Panc1 (cell line): Measurements from ENCODE around the gene CLDN2.

ENCODE experiments used
- CTCF ChIP-seq: fragments of 450-650 bp; IDR thresholded peaks from 2 replicates; pipeline ENCODE4 v1.5.1; 2017; ENCODE audit warnings: mild to moderate bottlenecking
- SIN3A ChIP-seq: IDR thresholded peaks from 2 replicates; pipeline ENCODE4 v1.6.1; 2012; ENCODE audit warnings: low read depth, mild to moderate bottlenecking, low read length, moderate library complexity, borderline replicate concordance; ENCODE audit not compliant: insufficient read depth
- TF ChIP-seq, protein P1 (sequence below), 2 experiments: IDR thresholded peaks; 2 replicates each; pipeline ENCODE4 v1.6.1; 2011 to 2012; ENCODE audit warnings: low read depth in 2 of 2, control low read depth in 1 of 2, low read length in 1 of 2, mild to moderate bottlenecking in 1 of 2, moderate library complexity in 1 of 2; ENCODE audit not compliant: insufficient read depth in 1 of 2

DNA sequence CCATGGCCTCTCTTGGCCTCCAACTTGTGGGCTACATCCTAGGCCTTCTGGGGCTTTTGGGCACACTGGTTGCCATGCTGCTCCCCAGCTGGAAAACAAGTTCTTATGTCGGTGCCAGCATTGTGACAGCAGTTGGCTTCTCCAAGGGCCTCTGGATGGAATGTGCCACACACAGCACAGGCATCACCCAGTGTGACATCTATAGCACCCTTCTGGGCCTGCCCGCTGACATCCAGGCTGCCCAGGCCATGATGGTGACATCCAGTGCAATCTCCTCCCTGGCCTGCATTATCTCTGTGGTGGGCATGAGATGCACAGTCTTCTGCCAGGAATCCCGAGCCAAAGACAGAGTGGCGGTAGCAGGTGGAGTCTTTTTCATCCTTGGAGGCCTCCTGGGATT lies 8.0 kb downstream of the CLDN2 start:
- TF ChIP-seq, protein P1, sequence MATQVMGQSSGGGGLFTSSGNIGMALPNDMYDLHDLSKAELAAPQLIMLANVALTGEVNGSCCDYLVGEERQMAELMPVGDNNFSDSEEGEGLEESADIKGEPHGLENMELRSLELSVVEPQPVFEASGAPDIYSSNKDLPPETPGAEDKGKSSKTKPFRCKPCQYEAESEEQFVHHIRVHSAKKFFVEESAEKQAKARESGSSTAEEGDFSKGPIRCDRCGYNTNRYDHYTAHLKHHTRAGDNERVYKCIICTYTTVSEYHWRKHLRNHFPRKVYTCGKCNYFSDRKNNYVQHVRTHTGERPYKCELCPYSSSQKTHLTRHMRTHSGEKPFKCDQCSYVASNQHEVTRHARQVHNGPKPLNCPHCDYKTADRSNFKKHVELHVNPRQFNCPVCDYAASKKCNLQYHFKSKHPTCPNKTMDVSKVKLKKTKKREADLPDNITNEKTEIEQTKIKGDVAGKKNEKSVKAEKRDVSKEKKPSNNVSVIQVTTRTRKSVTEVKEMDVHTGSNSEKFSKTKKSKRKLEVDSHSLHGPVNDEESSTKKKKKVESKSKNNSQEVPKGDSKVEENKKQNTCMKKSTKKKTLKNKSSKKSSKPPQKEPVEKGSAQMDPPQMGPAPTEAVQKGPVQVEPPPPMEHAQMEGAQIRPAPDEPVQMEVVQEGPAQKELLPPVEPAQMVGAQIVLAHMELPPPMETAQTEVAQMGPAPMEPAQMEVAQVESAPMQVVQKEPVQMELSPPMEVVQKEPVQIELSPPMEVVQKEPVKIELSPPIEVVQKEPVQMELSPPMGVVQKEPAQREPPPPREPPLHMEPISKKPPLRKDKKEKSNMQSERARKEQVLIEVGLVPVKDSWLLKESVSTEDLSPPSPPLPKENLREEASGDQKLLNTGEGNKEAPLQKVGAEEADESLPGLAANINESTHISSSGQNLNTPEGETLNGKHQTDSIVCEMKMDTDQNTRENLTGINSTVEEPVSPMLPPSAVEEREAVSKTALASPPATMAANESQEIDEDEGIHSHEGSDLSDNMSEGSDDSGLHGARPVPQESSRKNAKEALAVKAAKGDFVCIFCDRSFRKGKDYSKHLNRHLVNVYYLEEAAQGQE (IDR thresholded peaks at IDR 0.05; ENCODE audit: insufficient read depth in 1 of 2, low read depth in 2 of 2, low read length in 1 of 2): no peak
- no peak for TF ChIP-seq CTCF
- TF ChIP-seq SIN3A: no peak
